GM19455 (cell line): Measurements from ENCODE around the gene TLK2.

Source experiments
- ATAC-seq: cut with Tn5 transposase; IDR thresholded peaks from one replicate; pipeline ENCODE4 v1.9.1; 2021; ENCODE audit not compliant: unreplicated experiment

The TLK2 gene

DNA sequence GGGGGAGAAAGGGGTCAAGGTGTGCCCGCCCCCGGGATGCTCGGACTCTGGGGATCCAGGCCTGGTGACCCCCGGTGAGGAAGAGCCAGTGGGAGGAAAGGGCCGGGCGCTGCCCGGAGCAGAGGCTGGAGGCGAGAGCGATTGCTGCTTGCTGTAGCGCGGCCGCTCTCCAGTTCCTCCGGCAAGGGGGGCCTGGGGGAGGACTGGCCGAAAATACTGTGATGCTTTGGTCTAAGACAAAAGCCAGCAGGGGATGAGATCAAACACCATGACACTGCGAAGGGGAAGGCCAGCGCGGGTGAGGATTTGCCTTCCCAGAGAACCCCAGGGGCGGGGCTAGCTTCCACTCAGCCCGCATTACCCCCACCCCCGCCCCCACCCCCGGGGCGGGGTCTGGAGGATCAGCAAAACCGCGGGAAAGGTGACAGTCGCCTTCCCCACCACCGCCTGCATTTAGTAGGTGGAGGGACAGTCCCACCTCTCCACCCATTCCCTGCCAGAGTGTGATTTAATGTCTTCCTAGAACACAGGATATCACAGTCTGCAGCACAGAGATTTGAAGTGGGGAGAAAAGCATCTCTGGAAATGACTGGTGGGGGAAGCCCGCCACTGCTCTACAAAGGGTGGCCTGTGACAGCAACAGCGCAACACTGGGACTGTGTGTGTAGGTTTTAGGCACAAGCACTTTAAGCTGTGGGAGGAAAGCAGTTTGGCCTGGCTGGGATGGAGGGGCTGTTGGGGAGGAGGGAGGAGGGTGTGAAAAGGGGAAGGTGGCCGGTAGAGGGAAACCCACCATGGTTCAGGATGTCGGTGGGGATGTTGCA is 174.6 kb downstream of the TLK2 start:
- peak; percentile 85 for ATAC-seq

DNA sequence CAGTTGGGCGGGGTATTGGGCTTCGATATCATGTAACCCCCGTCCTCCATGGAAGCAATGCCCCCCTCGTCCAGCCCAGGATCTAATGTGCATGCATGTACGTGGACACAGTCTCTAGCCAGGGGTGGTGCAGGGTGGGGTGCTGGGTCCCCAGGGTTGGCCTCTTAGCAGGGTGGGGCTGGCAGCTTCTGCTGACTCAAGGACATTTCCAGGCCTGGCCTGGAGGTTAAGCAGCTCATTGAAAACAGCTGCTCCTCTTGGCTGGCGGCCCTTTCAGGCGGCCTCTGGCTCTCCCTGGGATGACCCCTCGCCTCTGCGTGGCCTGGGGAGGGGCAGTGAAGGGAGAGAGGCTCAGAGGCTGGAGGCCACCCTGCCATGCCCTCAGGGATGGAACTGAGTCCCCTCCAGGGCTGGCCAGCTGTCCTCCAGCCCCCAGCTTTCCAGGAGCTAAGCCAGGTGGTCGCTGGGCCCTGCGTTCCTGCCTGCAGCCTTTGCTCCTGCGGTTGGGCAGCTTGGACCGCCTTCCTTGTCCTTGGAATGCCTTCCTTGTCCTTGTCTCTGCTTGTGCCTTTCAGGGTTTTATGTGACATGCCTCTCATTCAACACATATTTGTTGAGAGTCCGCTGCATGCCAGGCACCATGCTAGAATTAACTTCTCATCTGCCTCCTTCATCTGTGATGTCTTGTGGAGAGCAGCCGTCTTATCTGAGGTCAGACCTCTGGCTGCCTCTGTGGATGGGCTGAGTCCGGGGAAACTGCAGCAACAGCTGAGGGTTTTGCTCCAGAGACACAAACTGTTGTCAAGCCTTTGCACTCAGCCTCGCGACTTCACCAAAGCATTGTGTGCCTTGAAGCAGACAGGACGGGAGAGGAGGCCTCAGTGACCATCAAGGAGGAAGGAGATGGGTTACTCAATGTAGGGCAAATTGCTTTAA is 175.5 kb downstream of the TLK2 start:
- no peak for ATAC-seq

DNA sequence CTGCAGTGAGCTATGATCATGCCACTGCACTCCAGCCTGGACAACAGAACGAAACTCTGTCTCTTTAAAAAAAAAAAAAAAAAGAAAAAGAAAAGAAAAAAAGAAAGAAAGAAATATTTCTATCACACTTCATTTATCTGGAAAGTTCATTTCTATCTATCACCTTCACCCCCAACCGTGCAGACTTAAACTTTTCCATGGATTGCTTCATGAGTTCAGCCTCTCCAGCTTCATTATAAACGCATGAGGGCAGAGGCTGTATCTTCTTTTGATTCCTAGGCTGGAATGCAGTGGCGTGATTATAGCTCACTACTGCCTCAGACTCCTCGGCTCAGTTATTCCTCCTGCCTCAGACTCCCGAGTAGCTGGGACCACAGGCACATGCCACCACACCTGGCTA is 177.0 kb downstream of the TLK2 start:
- no peak for ATAC-seq

DNA sequence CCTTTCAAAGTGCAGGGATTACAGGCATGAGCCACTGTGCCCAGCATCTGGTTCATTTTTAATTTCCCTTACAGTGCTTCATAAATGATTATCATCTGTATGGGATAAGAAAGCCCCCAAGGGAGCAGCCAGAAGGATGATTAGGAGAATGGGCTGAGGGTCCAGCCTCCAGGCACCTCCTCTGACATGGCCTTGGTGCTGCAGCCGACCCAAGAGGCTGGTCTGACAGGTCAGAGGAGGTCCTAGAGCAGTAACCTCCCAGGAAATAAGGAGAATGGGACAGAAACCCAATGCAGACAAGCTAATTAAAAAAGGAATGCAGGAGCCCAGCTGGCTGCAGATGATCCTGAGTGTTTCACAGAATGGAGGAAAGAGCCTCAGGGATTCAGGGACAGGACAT is 177.8 kb downstream of the TLK2 start:
- ATAC-seq: no peak

DNA sequence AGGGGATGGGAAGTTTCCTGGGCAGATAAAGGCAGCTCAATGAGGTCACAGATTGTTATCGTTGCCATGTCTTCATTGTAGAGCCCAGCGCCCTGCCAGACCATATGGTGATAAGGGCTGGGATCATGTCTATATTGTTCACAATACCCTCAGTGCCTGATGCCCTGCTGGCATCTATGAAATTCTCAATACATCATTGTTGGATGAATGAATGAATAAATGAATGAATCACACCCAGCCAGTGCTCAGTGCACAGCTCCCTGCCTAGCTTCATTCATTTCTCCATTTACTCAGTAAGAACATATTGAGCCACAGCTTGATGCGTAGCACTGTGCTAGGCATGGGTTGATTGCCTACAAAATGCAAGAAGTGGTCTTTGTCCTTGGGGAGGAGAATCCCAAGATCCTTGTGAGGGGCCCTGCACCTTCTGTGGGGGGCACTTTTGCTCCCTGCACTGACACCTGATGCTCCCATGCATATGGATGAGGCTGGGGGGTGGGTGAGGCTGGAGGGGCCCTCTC is 178.6 kb downstream of the TLK2 start:
- ATAC-seq: no peak

DNA sequence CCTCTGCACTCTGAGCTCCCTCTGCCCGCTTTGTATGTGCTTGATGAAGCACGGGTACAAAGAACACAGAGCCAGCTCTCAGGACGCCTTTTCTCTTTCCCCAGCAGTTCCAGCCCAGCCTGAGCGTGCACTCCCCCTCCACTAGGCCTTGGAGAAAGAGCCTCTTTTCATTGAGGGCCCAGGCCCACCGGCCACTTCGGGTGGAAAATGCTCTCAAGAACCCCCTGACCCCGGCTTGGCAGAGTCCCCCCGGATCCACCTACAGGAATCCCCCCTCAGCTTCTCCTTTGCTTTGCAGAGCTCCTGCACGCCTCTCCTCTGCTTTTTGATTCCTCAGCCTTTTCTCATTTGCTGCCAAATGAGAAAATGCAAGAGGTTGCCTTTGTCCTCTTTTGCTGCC is 179.1 kb downstream of the TLK2 start:
- ATAC-seq: no peak

- no peak for ATAC-seq
Measured at GRCh38 chr17:62658136-62658920, 179.7 kb downstream of the TLK2 start.

- no peak for ATAC-seq
Measured at GRCh38 chr17:62660629-62661118, 182.0 kb downstream of the TLK2 start.

DNA sequence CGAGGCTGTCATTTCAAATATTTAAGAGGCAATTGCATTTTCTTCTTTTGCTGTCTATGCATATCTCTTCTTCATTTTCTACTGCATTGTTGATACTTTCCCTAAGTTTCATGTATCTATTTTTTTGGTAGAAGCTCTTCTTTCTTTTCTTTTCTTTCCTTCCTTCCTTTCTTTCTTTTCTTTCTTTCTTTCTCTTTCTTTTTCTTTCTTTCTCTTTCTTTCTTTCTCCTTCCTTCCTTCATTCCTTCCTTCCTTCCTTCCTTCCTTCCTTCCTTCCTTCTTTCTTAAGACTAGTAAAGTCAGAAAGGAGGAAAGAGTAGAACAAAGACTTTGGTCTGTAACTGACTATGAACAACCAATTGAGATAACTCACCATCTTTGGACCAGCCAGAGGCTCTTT is 182.7 kb downstream of the TLK2 start:
- no peak for ATAC-seq

DNA sequence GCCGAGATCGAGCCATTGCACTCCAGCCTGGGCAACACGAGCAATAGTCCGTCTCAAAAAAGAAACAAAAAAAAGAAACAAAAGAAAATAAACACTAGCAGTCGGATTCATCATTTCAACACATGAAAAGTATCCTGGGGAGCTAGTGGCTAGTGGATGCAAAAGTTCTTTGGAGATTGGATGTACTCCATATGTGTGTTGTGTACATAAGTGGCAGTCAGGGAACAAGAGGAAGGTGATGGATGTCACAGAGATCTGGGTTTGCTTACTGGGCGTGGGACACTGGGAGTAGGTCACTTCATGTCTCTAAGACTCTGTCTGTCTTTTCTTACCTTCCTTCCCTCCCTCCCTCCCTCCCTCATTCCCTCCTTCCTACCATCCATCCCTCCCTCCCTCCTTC is 184.2 kb downstream of the TLK2 start:
- no peak for ATAC-seq
